KOPT-K1 (cell line): ENCODE measurements around the gene RNF17.
"Not testable (repeated sequence)": the region's sequence is repeated elsewhere in the genome, so short reads cannot be mapped to it uniquely, and the experiment has no call there.

ENCODE experiments used
- H3K27ac ChIP-seq: fragments of 200-600 bp; sonication (generic); 2 replicates; pipeline ENCODE4 v1.5.1; 2016; ENCODE audit warnings: antibody characterized with exemption, mild to moderate bottlenecking, low read depth, low read length; ENCODE audit not compliant: poor library complexity, severe bottlenecking
- H3K36me3 ChIP-seq: fragments of 200-600 bp; sonication (generic); 2 replicates; pipeline ENCODE4 v1.5.1; 2017; ENCODE audit warnings: antibody characterized with exemption, mild to moderate bottlenecking, low read length, moderate library complexity; ENCODE audit not compliant: insufficient read depth
- H3K9me3 ChIP-seq: fragments of 200-600 bp; sonication (generic); 2 replicates; pipeline ENCODE4 v1.5.1; 2017; ENCODE audit warnings: antibody characterized with exemption, low read length, mild to moderate bottlenecking; ENCODE audit not compliant: insufficient read depth, poor library complexity, severe bottlenecking

RNF17 gene

GRCh38 chr13:24763596-24764275 is at the start of gene RNF17:
TSS of gene RNF17 (plus strand) at chr13:24764169. CDS start at chr13:24764204, 35 bp downstream.
- Histone ChIP-seq H3K9me3 (no peaks in the 10 kb centered on the region), H3K27ac (no peak within 1 kb of the TSS), H3K36me3 (no peaks in the 10 kb centered on the region)

- H3K9me3 ChIP-seq: no peaks in the 10 kb centered on the region
- H3K36me3 ChIP-seq: no peaks in the 10 kb centered on the region
- no peak overlapping the region for H3K27ac ChIP-seq
Observed at GRCh38 chr13:24716011-24716410, 48.0 kb upstream of the RNF17 start.

GRCh38 chr13:24716446-24716845 is 47.5 kb upstream of the RNF17 start:
- Histone ChIP-seq H3K9me3 (no peaks in the 10 kb centered on the region), H3K36me3 (no peaks in the 10 kb centered on the region), H3K27ac (no peak overlapping the region)

GRCh38 chr13:24717217-24717616 is 46.8 kb upstream of the RNF17 start:
- Histone ChIP-seq H3K27ac (no peak overlapping the region), H3K9me3 (no peaks in the 10 kb centered on the region), H3K36me3 (no peaks in the 10 kb centered on the region)

GRCh38 chr13:24718192-24718965 is 45.6 kb upstream of the RNF17 start:
- Histone ChIP-seq H3K36me3 (no peaks in the 10 kb centered on the region), H3K9me3 (no peaks in the 10 kb centered on the region), H3K27ac (no peak overlapping the region)

- H3K36me3 ChIP-seq: no peaks in the 10 kb centered on the region
- H3K27ac ChIP-seq: no peak overlapping the region
- no peaks in the 10 kb centered on the region for H3K9me3 ChIP-seq
Observed at GRCh38 chr13:24719139-24719538, 44.8 kb upstream of the RNF17 start.

GRCh38 chr13:24723206-24723605 is 40.8 kb upstream of the RNF17 start:
- no peak overlapping the region for H3K27ac ChIP-seq
- H3K9me3 ChIP-seq: no peaks in the 10 kb centered on the region
- no peaks in the 10 kb centered on the region for H3K36me3 ChIP-seq

- no peak overlapping the region for H3K27ac ChIP-seq
- no peaks in the 10 kb centered on the region for H3K9me3 ChIP-seq
- H3K36me3 ChIP-seq: no peaks in the 10 kb centered on the region
Observed at GRCh38 chr13:24724714-24725113, 39.3 kb upstream of the RNF17 start.

- no peak overlapping the region for H3K27ac ChIP-seq
- no peaks in the 10 kb centered on the region for H3K36me3 ChIP-seq
- H3K9me3 ChIP-seq: no peaks in the 10 kb centered on the region
Observed at GRCh38 chr13:24725379-24725778, 38.6 kb upstream of the RNF17 start.

GRCh38 chr13:24727731-24728601 is 36.0 kb upstream of the RNF17 start:
- Histone ChIP-seq H3K9me3 (no peaks in the 10 kb centered on the region), H3K36me3 (no peaks in the 10 kb centered on the region), H3K27ac (no peak overlapping the region)

GRCh38 chr13:24730873-24731567 is 32.9 kb upstream of the RNF17 start:
- H3K9me3 ChIP-seq, H3K36me3 ChIP-seq, H3K27ac ChIP-seq: not testable (repeated sequence)

GRCh38 chr13:24734950-24735349 is 29.0 kb upstream of the RNF17 start:
- no peak overlapping the region for H3K27ac ChIP-seq
- H3K36me3 ChIP-seq: no peaks in the 10 kb centered on the region
- no peaks in the 10 kb centered on the region for H3K9me3 ChIP-seq

- Histone ChIP-seq H3K36me3 (no peaks in the 10 kb centered on the region), H3K9me3 (no peaks in the 10 kb centered on the region), H3K27ac (no peak overlapping the region)
Observed at GRCh38 chr13:24737042-24737441, 26.9 kb upstream of the RNF17 start.

- Histone ChIP-seq H3K9me3 (no peaks in the 10 kb centered on the region), H3K27ac (no peak overlapping the region), H3K36me3 (no peaks in the 10 kb centered on the region)
Observed at GRCh38 chr13:24738366-24738847, 25.6 kb upstream of the RNF17 start.
